K562 (cell line): ENCODE results near the gene TBC1D2B. TPM values are rescaled to one million over a fixed set of nuclear protein-coding genes. Genes with fewer than 3 reads are reported as not detected.

Experiments used
- CC2D1A ChIP-seq: fragments of 450-650 bp; IDR thresholded peaks from 2 replicates; pipeline ENCODE4 v1.6.1; 2017; ENCODE audit warnings: mild to moderate bottlenecking
- CTCFL ChIP-seq: IDR thresholded peaks from 2 replicates; pipeline ENCODE4 v1.6.1; 2011; ENCODE audit warnings: borderline replicate concordance, low read depth, mild to moderate bottlenecking, moderate library complexity, low read length; ENCODE audit not compliant: insufficient read depth, poor library complexity, severe bottlenecking
- DEAF1 ChIP-seq: fragments of 450-650 bp; formaldehyde crosslinking; IDR thresholded peaks from 2 replicates; pipeline ENCODE4 v1.4.0; 2020; ENCODE audit warnings: mild to moderate bottlenecking, moderate library complexity
- HINFP ChIP-seq: fragments of 450-650 bp; conservative IDR thresholded peaks from 2 replicates; pipeline ENCODE4 v1.6.1; 2016; ENCODE audit warnings: missing genetic modification characterization, low read depth, mild to moderate bottlenecking, control low read depth, missing compliant biosample characterization
- MAZ ChIP-seq, 2 experiments: fragments of 450-650 bp in 1 of 2; sonication (generic) in 1 of 2; formaldehyde crosslinking; IDR thresholded peaks in 1 of 2; conservative IDR thresholded peaks in 1 of 2; 2 replicates each; pipeline versions ENCODE4 v1.4.0 to v1.5.0; 2020; ENCODE audit warnings: mild to moderate bottlenecking in 1 of 2, missing genetic modification reagents in 1 of 2
- PRDM10 ChIP-seq: fragments of 450-650 bp; IDR thresholded peaks from 2 replicates; pipeline ENCODE4 v1.6.1; 2018; ENCODE audit not compliant: partially characterized antibody
- RAD21 ChIP-seq, 2 experiments: fragments of 250-450 bp in 1 of 2; fragments of 450-650 bp in 1 of 2; sonication (Bioruptor Pico) in 1 of 2; formaldehyde crosslinking in 1 of 2; IDR thresholded peaks in 1 of 2; conservative IDR thresholded peaks in 1 of 2; 2 replicates each; pipeline versions ENCODE4 v1.4.0 to v1.8.0; 2020 to 2022; ENCODE audit warnings: mild to moderate bottlenecking in 2 of 2, moderate library complexity in 1 of 2
- RB1 ChIP-seq: fragments of 450-650 bp; IDR thresholded peaks from 2 replicates; pipeline ENCODE4 v1.6.1; 2017; ENCODE audit warnings: low read depth, mild to moderate bottlenecking
- RCOR1 ChIP-seq, 2 experiments: IDR thresholded peaks; 2 replicates each; pipeline ENCODE4 v1.6.1; 2012; ENCODE audit warnings: low read depth in 2 of 2, low read length in 2 of 2, borderline replicate concordance in 1 of 2, improper control_type of control experiment in 1 of 2
- SMC3 ChIP-seq: conservative IDR thresholded peaks from 2 replicates; pipeline ENCODE4 v1.6.1; 2011; ENCODE audit warnings: low read depth, low read length, improper control_type of control experiment; ENCODE audit not compliant: insufficient read depth
- STAG1 ChIP-seq: sonication (generic); formaldehyde crosslinking; IDR thresholded peaks from 2 replicates; pipeline ENCODE4 v1.5.0; 2020; ENCODE audit warnings: missing genetic modification reagents, borderline replicate concordance
- TAF9B ChIP-seq: fragments of 450-650 bp; IDR thresholded peaks from 2 replicates; pipeline ENCODE4 v1.6.1; 2018; ENCODE audit warnings: mild to moderate bottlenecking; ENCODE audit not compliant: partially characterized antibody
- VEZF1 ChIP-seq: fragments of 200-800 bp; sonication (Bioruptor generic); IDR thresholded peaks from 2 replicates; pipeline ENCODE4 v1.6.1; 2017; ENCODE audit warnings: missing genetic modification characterization, missing compliant biosample characterization
- ZNF3 ChIP-seq: fragments of 250-450 bp; sonication (Bioruptor Pico); IDR thresholded peaks from 2 replicates; pipeline ENCODE4 v1.5.0; 2021; ENCODE audit warnings: mild to moderate bottlenecking, moderate library complexity
- polyA plus RNA-seq, 8 experiments: library from polyadenylated mRNA; depleted of rRNA in 4 of 8; stranded (reverse) in 5 of 8; unstranded in 3 of 8; fragments of >200 nt; fragmentation: Nextera tagmentation in 2 of 8; fragmentation: Illumina TruSeq in 1 of 8; extraction: Ambion mirVana in 2 of 8; extraction: Trizol in 1 of 8; gene quantifications; 2 replicates each; pipeline versions ENCODE4 v1.2.1 to v1.2.3, GENCODE V29; 2011 to 2014; ENCODE audit warnings: inconsistent platforms in 1 of 8, missing spikeins in 1 of 8
- total RNA-seq, 7 experiments: library from RNA; depleted of rRNA in 6 of 7; stranded (reverse); fragments of >200 nt in 6 of 7; fragmentation: Illumina TruSeq in 2 of 7; extraction: Trizol in 2 of 7; gene quantifications; 2 replicates each; pipeline versions ENCODE4 v1.2.1 to v1.2.3, GENCODE V29; 2011 to 2021; ENCODE audit warnings: low replicate concordance in 1 of 7

TBC1D2B gene
- total and polyA plus RNA-seq, 9 of the 15 experiments (the other 6 are each of a cell fraction or from before 2014, with no cell fraction given), result 0.15 to 16.3 (median 8.9) TPM

GRCh38 chr15:77959432-77959879 is 118.1 kb downstream of the TBC1D2B start (continued):
- TF ChIP-seq PRDM10 (peak; percentile 77), RCOR1 (IDR thresholded peaks at IDR 0.05; ENCODE audit: borderline replicate concordance in 1 of 2, low read depth in 2 of 2, low read length in 2 of 2) (0 out of 4 replicates have a peak, but pooled peaks of 1 of the 2 experiments have one; percentile 11), STAG1 (CRISPR knock-in tag) (peak; percentile 90), SMC3 (peak; percentile 89), RB1 (peak; percentile 75; the same call in 1 of the 2 replicates), CTCFL (peak; percentile 1), HINFP (tag) (no peak), VEZF1 (peak; percentile 43; the same call in 1 of the 2 replicates), DEAF1 (CRISPR knock-in tag) (peak; percentile 89), RAD21 (CRISPR knock-in tag; conservative IDR thresholded peaks at IDR 0.05 in 1 of 2, IDR thresholded peaks at IDR 0.05 in 1 of 2) (peak; percentile 93 to 94), ZNF3 (CRISPR knock-in tag) (no peak), TAF9B (no peak), CC2D1A (peak; percentile 58; the same call in 1 of the 2 replicates), MAZ (CRISPR knock-in tag; conservative IDR thresholded peaks at IDR 0.05 in 1 of 2, IDR thresholded peaks at IDR 0.05 in 1 of 2) (peak; percentile 70 to 72; a peak in 3 of 4 replicates)
